Panc1 (cell line): ENCODE data around the gene TCOF1. TPM values are rescaled to one million over a fixed set of nuclear protein-coding genes. Genes with fewer than 3 reads are reported as not detected.

Experiments
- ATAC-seq: fragments of 200-7000 bp; cut with Tn5 transposase; 2 replicates; pipeline ENCODE4 v1.9.1; 2020; ENCODE audit warnings: mild to moderate bottlenecking, moderate library complexity
- BruUV-seq: library from RNA; stranded (reverse); fragments of 400-500 nt; replicated peaks from 2 replicates; lab custom pipeline; 2021; lab: Mats Ljungman, UMichigan
- CTCF ChIA-PET: fragments of 300-600 bp; sonication (Branson Sonifier 250); formaldehyde crosslinking; loops from one replicate; lab custom pipeline; 2022; ENCODE audit warnings: antibody characterized with exemption; lab: Charles Lee
- POLR2A ChIA-PET: fragments of 300-600 bp; sonication (Branson Sonifier 250); formaldehyde crosslinking; loops from one replicate; lab custom pipeline; 2022; ENCODE audit warnings: antibody characterized with exemption; lab: Charles Lee
- DNase-seq: peaks from one replicate; pipeline ENCODE4 v3.0.0-alpha.2; 2010; ENCODE audit warnings: low read depth, low spot score
- H3K27ac ChIP-seq: 2 replicates; pipeline ENCODE4 v1.5.1; 2011; ENCODE audit warnings: mild to moderate bottlenecking, low read length, inconsistent platforms
- H3K27me3 ChIP-seq: fragments of 200-500 bp; sonication (Bioruptor generic); 2 replicates; pipeline ENCODE4 v1.6.0; 2014; ENCODE audit warnings: low read length, inconsistent platforms; ENCODE audit not compliant: control insufficient read depth, insufficient read depth
- H3K36me3 ChIP-seq: fragments of 200-500 bp; sonication (Bioruptor generic); 2 replicates; pipeline ENCODE4 v1.5.1; 2014; ENCODE audit warnings: inconsistent platforms, mild to moderate bottlenecking, low read length, moderate library complexity; ENCODE audit not compliant: control insufficient read depth, insufficient read depth
- H3K4me1 ChIP-seq: 2 replicates; pipeline ENCODE4 v1.5.1; 2011; ENCODE audit warnings: inconsistent platforms, mild to moderate bottlenecking, low read length, moderate library complexity; ENCODE audit not compliant: control insufficient read depth, insufficient read depth
- H3K4me3 ChIP-seq, 2 experiments: 2 replicates each; pipeline ENCODE4 v1.5.1; 2011 to 2012; ENCODE audit warnings: low read depth in 2 of 2, low read length in 2 of 2, mild to moderate bottlenecking in 2 of 2, inconsistent platforms in 1 of 2, moderate library complexity in 1 of 2
- H3K9me3 ChIP-seq: fragments of 200-500 bp; sonication (Bioruptor generic); 2 replicates; pipeline ENCODE4 v1.5.1; 2014; ENCODE audit warnings: low read depth, mild to moderate bottlenecking, inconsistent platforms, low read length, moderate library complexity; ENCODE audit not compliant: control insufficient read depth, insufficient read depth
- CTCF ChIP-seq: fragments of 450-650 bp; IDR thresholded peaks from 2 replicates; pipeline ENCODE4 v1.5.1; 2017; ENCODE audit warnings: mild to moderate bottlenecking
- POLR2AphosphoS5 ChIP-seq: IDR thresholded peaks from 2 replicates; pipeline ENCODE4 v1.6.1; 2012; ENCODE audit warnings: mild to moderate bottlenecking, low read depth, low read length, moderate library complexity
- REST ChIP-seq, 2 experiments: IDR thresholded peaks; 2 replicates each; pipeline ENCODE4 v1.6.1; 2011 to 2012; ENCODE audit warnings: low read depth in 2 of 2, control low read depth in 1 of 2, low read length in 1 of 2, mild to moderate bottlenecking in 1 of 2, moderate library complexity in 1 of 2; ENCODE audit not compliant: insufficient read depth in 1 of 2
- SIN3A ChIP-seq: IDR thresholded peaks from 2 replicates; pipeline ENCODE4 v1.6.1; 2012; ENCODE audit warnings: low read depth, mild to moderate bottlenecking, low read length, moderate library complexity, borderline replicate concordance; ENCODE audit not compliant: insufficient read depth
- TCF7L2 ChIP-seq: IDR thresholded peaks from 2 replicates; pipeline ENCODE4 v1.6.1; 2011; ENCODE audit warnings: mild to moderate bottlenecking, low read depth, low read length, inconsistent platforms
- in situ Hi-C: cut with HindIII; loops from 2 replicates; pipeline ENCODE4 v1.10.0; 2016; ENCODE audit warnings: low sequenced_read_pairs, low pct_unique_long_range_greater_than_20kb
- intact Hi-C: fragments of 100-400 bp; cut with micrococcal nuclease; formaldehyde crosslinking; loops from one replicate; pipeline ENCODE4 v1.10.0; 2022; ENCODE audit not compliant: unreplicated experiment
- total RNA-seq: library from RNA; stranded (reverse); gene quantifications from one replicate; pipeline ENCODE4 v1.2.1, GENCODE V29; 2021; ENCODE audit not compliant: unreplicated experiment

The TCOF1 gene
- total RNA-seq, 1 experiment from 2014 or later, result 92.8 TPM

GRCh38 chr5:150368526-150368925 lies 11.0 kb downstream of the TCOF1 start:
- no peaks in the 10 kb centered on the region for H3K9me3 ChIP-seq
- BruUV-seq, result no TSS peak
- no peak overlapping the region for H3K4me3 ChIP-seq
- CTCF ChIA-PET, result no interaction called here
- TF ChIP-seq TCF7L2 (no peak), POLR2AphosphoS5 (no peak), CTCF (no peak), REST (IDR thresholded peaks at IDR 0.05; ENCODE audit: insufficient read depth in 1 of 2, low read depth in 2 of 2, low read length in 1 of 2) (no peak), SIN3A (no peak)
- no peak for DNase-seq
- in situ Hi-C loops (no loop called here), intact Hi-C loops (no loop called here)
- peaks cover 24% of the 10 kb centered on the region for H3K36me3 ChIP-seq
- POLR2A ChIA-PET, result no interaction called here
- no peaks in the 10 kb centered on the region for H3K27me3 ChIP-seq
- H3K4me1 ChIP-seq, result no peaks in the 10 kb centered on the region
- no peak for ATAC-seq
- no peak overlapping the region for H3K27ac ChIP-seq

- POLR2A ChIA-PET, result interaction anchor here (0.6 kb wide), 1 partner anchor 623 kb away, joined by 3 read pairs; no protein-coding TSS in a partner anchor
- CTCF ChIA-PET, result no interaction called here
- DNase-seq (no peak), ATAC-seq (no peak)
- Histone ChIP-seq H3K36me3 (peaks cover 19% of the 10 kb centered on the region), H3K9me3 (no peaks in the 10 kb centered on the region), H3K27ac (no peak overlapping the region), H3K4me3 (no peak overlapping the region), H3K27me3 (no peaks in the 10 kb centered on the region), H3K4me1 (no peaks in the 10 kb centered on the region)
- in situ Hi-C loops (no loop called here), intact Hi-C loops (no loop called here)
- BruUV-seq, result no TSS peak
- TF ChIP-seq TCF7L2 (no peak), CTCF (no peak), REST (IDR thresholded peaks at IDR 0.05; ENCODE audit: insufficient read depth in 1 of 2, low read depth in 2 of 2, low read length in 1 of 2) (no peak), SIN3A (no peak), POLR2AphosphoS5 (no peak)
Measured at GRCh38 chr5:150372639-150373038, 15.1 kb downstream of the TCOF1 start.
